OCI-LY7 (cell line): Measurements from ENCODE around the gene SFXN5. TPM values are rescaled to one million over a fixed set of nuclear protein-coding genes. Genes with fewer than 3 reads are reported as not detected.

Experiments used
- BruUV-seq: library from RNA; stranded (reverse); fragments of 400-500 nt; replicated peaks from 2 replicates; lab custom pipeline; 2021; lab: Mats Ljungman, UMichigan
- CTCF ChIA-PET: fragments of 300-600 bp; sonication (Branson Sonifier 250); formaldehyde crosslinking; loops from one replicate; lab custom pipeline; 2022; ENCODE audit warnings: antibody characterized with exemption; ENCODE audit not compliant: unreplicated experiment; lab: Charles Lee
- POLR2A ChIA-PET: fragments of 300-600 bp; sonication (Branson Sonifier 250); formaldehyde crosslinking; loops from one replicate; lab custom pipeline; 2022; ENCODE audit warnings: antibody characterized with exemption; lab: Charles Lee
- DNase-seq: peaks from one replicate; pipeline ENCODE4 v3.0.0-alpha.2; 2015; ENCODE audit warnings: low spot score
- H2AFZ ChIP-seq: fragments of 200-600 bp; sonication (generic), shearing (Covaris generic); 2 replicates; pipeline ENCODE4 v1.6.1; 2014; ENCODE audit warnings: mild to moderate bottlenecking, antibody characterized with exemption, low read length, moderate library complexity
- H3K27ac ChIP-seq: fragments of 200-600 bp; sonication (generic); 2 replicates; pipeline ENCODE4 v1.5.1; 2014; ENCODE audit warnings: mixed run types, low read depth, mild to moderate bottlenecking, moderate library complexity, low read length, inconsistent platforms; ENCODE audit not compliant: poor library complexity, severe bottlenecking
- H3K36me3 ChIP-seq: fragments of 200-600 bp; sonication (generic); 2 replicates; pipeline ENCODE4 v1.6.1; 2014; ENCODE audit warnings: mild to moderate bottlenecking, antibody characterized with exemption, low read length, moderate library complexity, mixed read lengths; ENCODE audit not compliant: insufficient read depth
- H3K4me1 ChIP-seq: fragments of 200-600 bp; sonication (generic); 2 replicates; pipeline ENCODE4 v1.5.1; 2014; ENCODE audit warnings: mild to moderate bottlenecking, low read length; ENCODE audit not compliant: insufficient read depth, poor library complexity, severe bottlenecking
- H3K4me2 ChIP-seq: fragments of 200-600 bp; sonication (generic); 2 replicates; pipeline ENCODE4 v1.6.1; 2014; ENCODE audit warnings: mild to moderate bottlenecking, low read length
- H3K4me3 ChIP-seq: fragments of 200-600 bp; sonication (generic); 2 replicates; pipeline ENCODE4 v1.5.1; 2014; ENCODE audit warnings: mild to moderate bottlenecking, low read depth, low read length; ENCODE audit not compliant: poor library complexity, severe bottlenecking
- H3K79me2 ChIP-seq: fragments of 200-600 bp; sonication (generic); 2 replicates; pipeline ENCODE4 v1.6.1; 2016; ENCODE audit warnings: low read depth, mild to moderate bottlenecking, low read length, moderate library complexity, mixed read lengths; ENCODE audit not compliant: insufficient read depth
- H3K9me2 ChIP-seq: fragments of 200-600 bp; sonication (generic); 2 replicates; pipeline ENCODE4 v1.6.1; 2016; ENCODE audit warnings: mild to moderate bottlenecking, low read length, mixed read lengths; ENCODE audit not compliant: insufficient read depth
- H3K9me3 ChIP-seq: fragments of 200-600 bp; sonication (generic); 2 replicates; pipeline ENCODE4 v1.6.1; 2014; ENCODE audit warnings: mild to moderate bottlenecking, mixed run types, low read length, mixed read lengths
- H4K20me1 ChIP-seq: fragments of 200-600 bp; sonication (generic); 2 replicates; pipeline ENCODE4 v1.6.1; 2014; ENCODE audit warnings: mild to moderate bottlenecking, antibody characterized with exemption, low read length, moderate library complexity, mixed read lengths; ENCODE audit not compliant: insufficient read depth
- CTCF ChIP-seq: fragments of 200-600 bp; sonication (generic); conservative IDR thresholded peaks from 2 replicates; pipeline ENCODE4 v1.5.1; 2014; ENCODE audit warnings: mild to moderate bottlenecking, antibody characterized with exemption, low read length, moderate library complexity, mixed read lengths
- EZH2phosphoT487 ChIP-seq: fragments of 200-600 bp; sonication (generic); IDR thresholded peaks from 2 replicates; pipeline ENCODE4 v1.6.1; 2018; ENCODE audit warnings: low read depth, borderline replicate concordance, mild to moderate bottlenecking, mixed run types, antibody characterized with exemption, low read length, moderate library complexity, mixed read lengths
- intact Hi-C: fragments of 100-400 bp; cut with micrococcal nuclease; formaldehyde crosslinking; loops from one replicate; pipeline ENCODE4 v1.10.0; 2022; ENCODE audit not compliant: unreplicated experiment
- total RNA-seq, 2 experiments: library from RNA; depleted of rRNA in 1 of 2; stranded (reverse); fragments of >200 nt in 1 of 2; shearing (Covaris generic) in 1 of 2; gene quantifications; 2 replicates each; pipeline ENCODE4 v1.2.3, GENCODE V29; 2014 to 2022

SFXN5 gene
- total RNA-seq, 2 experiments from 2014 or later: 4.5 to 10.5 TPM

DNA sequence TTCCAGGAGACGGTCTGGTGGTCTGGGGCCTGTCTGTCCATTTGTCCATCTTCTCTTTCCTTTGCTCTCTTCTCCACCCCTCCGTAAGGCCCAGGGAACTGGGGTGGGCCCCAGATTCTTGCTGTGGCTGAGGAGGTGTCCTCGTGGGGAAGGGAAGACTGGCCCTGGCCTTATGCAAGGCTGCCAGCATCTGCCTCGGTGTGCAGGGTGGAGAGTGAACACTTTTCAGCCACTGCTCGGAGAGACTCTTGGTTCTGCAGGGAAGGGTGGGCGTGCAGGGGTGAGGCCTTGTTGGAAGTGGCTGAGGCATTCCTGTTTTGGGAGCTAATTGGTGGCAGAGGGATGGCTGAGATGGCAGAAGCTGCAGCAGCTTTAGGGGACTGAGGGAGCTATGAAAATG, 131.2 kb downstream of the SFXN5 start:
- Histone ChIP-seq H2AFZ (no peak overlapping the region), H3K27ac (no peak overlapping the region), H4K20me1 (no peaks in the 10 kb centered on the region), H3K4me1 (no peaks in the 10 kb centered on the region), H3K36me3 (no peaks in the 10 kb centered on the region), H3K4me2 (no peak overlapping the region), H3K9me3 (no peaks in the 10 kb centered on the region), H3K79me2 (no peaks in the 10 kb centered on the region), H3K9me2 (no peaks in the 10 kb centered on the region), H3K4me3 (no peak overlapping the region)
- no peak for DNase-seq
- BruUV-seq: no TSS peak
- TF ChIP-seq EZH2phosphoT487 (no peak), CTCF (no peak)
- CTCF ChIA-PET: no interaction called here
- POLR2A ChIA-PET: no interaction called here
- intact Hi-C loops: no loop called here

DNA sequence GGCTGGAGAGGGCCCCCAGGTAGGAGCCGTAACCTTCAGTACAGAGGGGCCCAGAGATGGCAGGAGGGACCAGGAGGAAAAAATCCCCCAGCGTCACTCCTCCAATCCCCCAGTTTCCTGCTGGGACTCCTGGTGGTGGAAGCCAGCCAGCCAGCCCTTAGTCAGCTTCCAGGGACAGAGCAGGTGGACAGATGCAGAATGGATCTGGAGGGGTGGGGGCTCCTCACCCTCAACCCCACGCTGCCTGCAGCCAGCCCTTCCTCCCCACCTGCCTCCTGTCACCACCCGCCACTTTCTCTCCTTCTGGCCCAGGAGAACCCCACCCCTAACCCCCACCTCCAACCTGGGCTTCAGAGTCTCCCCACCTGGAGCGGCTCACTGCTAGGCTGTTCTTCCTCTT, 133.1 kb downstream of the SFXN5 start:
- no peak for DNase-seq
- Histone ChIP-seq H3K4me2 (no peak overlapping the region), H3K79me2 (no peaks in the 10 kb centered on the region), H3K27ac (no peak overlapping the region), H3K9me3 (no peaks in the 10 kb centered on the region), H3K4me1 (no peaks in the 10 kb centered on the region), H4K20me1 (no peaks in the 10 kb centered on the region), H3K9me2 (no peaks in the 10 kb centered on the region), H3K36me3 (no peaks in the 10 kb centered on the region), H2AFZ (no peak overlapping the region), H3K4me3 (no peak overlapping the region)
- intact Hi-C loops: no loop called here
- ChIA-PET CTCF (no interaction called here), POLR2A (no interaction called here)
- TF ChIP-seq EZH2phosphoT487 (no peak), CTCF (no peak)
- no TSS peak for BruUV-seq

DNA sequence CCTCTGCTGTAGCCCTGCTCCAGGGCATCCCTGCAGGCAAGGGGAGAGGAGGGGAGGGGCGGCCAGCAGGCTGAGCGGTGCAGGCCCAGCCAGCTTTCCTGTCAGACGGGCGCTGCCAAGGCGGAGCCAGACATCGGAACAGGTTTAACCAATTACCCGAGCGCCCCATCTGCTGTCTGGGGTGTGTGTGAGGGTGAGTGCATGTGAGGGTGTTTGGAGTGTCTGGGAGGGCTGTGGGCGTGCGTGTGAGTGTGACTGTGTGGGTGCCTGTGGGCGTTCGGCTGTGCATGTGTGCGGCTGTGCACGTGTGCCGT, 134.2 kb downstream of the SFXN5 start:
- Histone ChIP-seq H4K20me1 (no peaks in the 10 kb centered on the region), H3K79me2 (no peaks in the 10 kb centered on the region), H3K9me3 (no peaks in the 10 kb centered on the region), H3K4me2 (no peak overlapping the region), H3K36me3 (no peaks in the 10 kb centered on the region), H3K9me2 (no peaks in the 10 kb centered on the region), H3K27ac (no peak overlapping the region), H2AFZ (no peak overlapping the region), H3K4me3 (no peak overlapping the region), H3K4me1 (no peaks in the 10 kb centered on the region)
- no peak for DNase-seq
- BruUV-seq: no TSS peak
- ChIA-PET POLR2A (no interaction called here), CTCF (no interaction called here)
- intact Hi-C loops: no loop called here
- TF ChIP-seq EZH2phosphoT487: no peak
- no peak for TF ChIP-seq CTCF
